ENCODE data around the gene SMCR8. TPM values are rescaled to one million over a fixed set of nuclear protein-coding genes. Genes with fewer than 3 reads are reported as not detected.

Gene SMCR8
- total and polyA plus RNA-seq, 10 of the 15 experiments (the other 5 are each of a cell fraction or from before 2014, with no cell fraction given), result 0.52 to 16.4 (median 8.0) TPM

- Histone ChIP-seq H2AFZ (ENCODE audit: control insufficient read depth, low read depth, low read length) (no peak overlapping the region), H3K9me3 (replicated peaks; ENCODE audit: control insufficient read depth, insufficient read depth, low read length) (peaks cover 3% of the 10 kb centered on the region; the same call in 1 of the 3 replicates), H3K27ac (ENCODE audit: control insufficient read depth, insufficient read depth) (no peak overlapping the region), H3K79me2 (ENCODE audit: control insufficient read depth, insufficient read depth, low read length) (no peaks in the 10 kb centered on the region), H3K4me1 (ENCODE audit: control insufficient read depth, insufficient read depth, low read length) (peaks cover 14% of the 10 kb centered on the region), H3K27me3 (replicated peaks in 1 of 2; ENCODE audit: control insufficient read depth in 2 of 2, insufficient read depth in 2 of 2, low read length in 1 of 2) (no peaks in the 10 kb centered on the region), H4K20me1 (ENCODE audit: control insufficient read depth, insufficient read depth) (no peaks in the 10 kb centered on the region), H3K4me3 (no peak overlapping the region), H3K9ac (ENCODE audit: control insufficient read depth, insufficient read depth, low read length) (no peak overlapping the region), H3K4me2 (ENCODE audit: control insufficient read depth, insufficient read depth) (no peak overlapping the region), H3K36me3 (ENCODE audit: control insufficient read depth in 2 of 2, insufficient read depth in 2 of 2, low read length in 1 of 2) (no peaks in the 10 kb centered on the region)
- intact Hi-C loops (cut with micrococcal nuclease; ENCODE audit: unreplicated experiment), result no loop called here
- ChIA-PET POLR2A (interaction anchor here (0.7 kb wide), 1 partner anchor 176 kb away, joined by 3 read pairs; no protein-coding TSS in a partner anchor), SMC1A (ENCODE audit: uncharacterized antibody, unreplicated experiment) (no interaction called here), CTCF (no interaction called here), RAD21 (ENCODE audit: unreplicated experiment) (no interaction called here)
- DNase-seq (ENCODE audit: low read depth, low spot score), result no peak
- TF ChIP-seq ZBED1 (IDR thresholded peaks at IDR 0.05; ENCODE audit: borderline replicate concordance), result no peak
- TF ChIP-seq RELA (IDR thresholded peaks at IDR 0.05; ENCODE audit: borderline replicate concordance, partially characterized antibody), result no peak
- TF ChIP-seq, protein P1, sequence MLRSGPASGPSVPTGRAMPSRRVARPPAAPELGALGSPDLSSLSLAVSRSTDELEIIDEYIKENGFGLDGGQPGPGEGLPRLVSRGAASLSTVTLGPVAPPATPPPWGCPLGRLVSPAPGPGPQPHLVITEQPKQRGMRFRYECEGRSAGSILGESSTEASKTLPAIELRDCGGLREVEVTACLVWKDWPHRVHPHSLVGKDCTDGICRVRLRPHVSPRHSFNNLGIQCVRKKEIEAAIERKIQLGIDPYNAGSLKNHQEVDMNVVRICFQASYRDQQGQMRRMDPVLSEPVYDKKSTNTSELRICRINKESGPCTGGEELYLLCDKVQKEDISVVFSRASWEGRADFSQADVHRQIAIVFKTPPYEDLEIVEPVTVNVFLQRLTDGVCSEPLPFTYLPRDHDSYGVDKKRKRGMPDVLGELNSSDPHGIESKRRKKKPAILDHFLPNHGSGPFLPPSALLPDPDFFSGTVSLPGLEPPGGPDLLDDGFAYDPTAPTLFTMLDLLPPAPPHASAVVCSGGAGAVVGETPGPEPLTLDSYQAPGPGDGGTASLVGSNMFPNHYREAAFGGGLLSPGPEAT (IDR thresholded peaks at IDR 0.05; ENCODE audit: low read depth), result no peak
- no peak for TF ChIP-seq KLF5 (IDR thresholded peaks at IDR 0.05; ENCODE audit: partially characterized antibody)
- no peak for TF ChIP-seq ZNF622 (IDR thresholded peaks at IDR 0.05)
- TF ChIP-seq ATF3 (IDR thresholded peaks at IDR 0.05; ENCODE audit: borderline replicate concordance, extremely low read depth, low read depth, low read length), result no peak
- TF ChIP-seq, protein P2, sequence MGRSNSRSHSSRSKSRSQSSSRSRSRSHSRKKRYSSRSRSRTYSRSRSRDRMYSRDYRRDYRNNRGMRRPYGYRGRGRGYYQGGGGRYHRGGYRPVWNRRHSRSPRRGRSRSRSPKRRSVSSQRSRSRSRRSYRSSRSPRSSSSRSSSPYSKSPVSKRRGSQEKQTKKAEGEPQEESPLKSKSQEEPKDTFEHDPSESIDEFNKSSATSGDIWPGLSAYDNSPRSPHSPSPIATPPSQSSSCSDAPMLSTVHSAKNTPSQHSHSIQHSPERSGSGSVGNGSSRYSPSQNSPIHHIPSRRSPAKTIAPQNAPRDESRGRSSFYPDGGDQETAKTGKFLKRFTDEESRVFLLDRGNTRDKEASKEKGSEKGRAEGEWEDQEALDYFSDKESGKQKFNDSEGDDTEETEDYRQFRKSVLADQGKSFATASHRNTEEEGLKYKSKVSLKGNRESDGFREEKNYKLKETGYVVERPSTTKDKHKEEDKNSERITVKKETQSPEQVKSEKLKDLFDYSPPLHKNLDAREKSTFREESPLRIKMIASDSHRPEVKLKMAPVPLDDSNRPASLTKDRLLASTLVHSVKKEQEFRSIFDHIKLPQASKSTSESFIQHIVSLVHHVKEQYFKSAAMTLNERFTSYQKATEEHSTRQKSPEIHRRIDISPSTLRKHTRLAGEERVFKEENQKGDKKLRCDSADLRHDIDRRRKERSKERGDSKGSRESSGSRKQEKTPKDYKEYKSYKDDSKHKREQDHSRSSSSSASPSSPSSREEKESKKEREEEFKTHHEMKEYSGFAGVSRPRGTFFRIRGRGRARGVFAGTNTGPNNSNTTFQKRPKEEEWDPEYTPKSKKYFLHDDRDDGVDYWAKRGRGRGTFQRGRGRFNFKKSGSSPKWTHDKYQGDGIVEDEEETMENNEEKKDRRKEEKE (IDR thresholded peaks at IDR 0.05), result no peak
- no peak for TF ChIP-seq EZH2 (IDR thresholded peaks at IDR 0.05; ENCODE audit: borderline replicate concordance, control insufficient read depth, low read depth, low read length)
- TF ChIP-seq IRF3 (IDR thresholded peaks at IDR 0.05), result no peak
- TF ChIP-seq FOXM1 (IDR thresholded peaks at IDR 0.05; ENCODE audit: low read depth, low read length), result no peak
- TF ChIP-seq POLR2AphosphoS2 (IDR thresholded peaks at IDR 0.05; ENCODE audit: low read depth, low read length), result no peak
- TF ChIP-seq NR2C2 (IDR thresholded peaks at IDR 0.05; ENCODE audit: borderline replicate concordance, control insufficient read depth, insufficient read length, low read depth), result no peak
- no peak for TF ChIP-seq JUNB (IDR thresholded peaks at IDR 0.05)
- TF ChIP-seq, protein P3, sequence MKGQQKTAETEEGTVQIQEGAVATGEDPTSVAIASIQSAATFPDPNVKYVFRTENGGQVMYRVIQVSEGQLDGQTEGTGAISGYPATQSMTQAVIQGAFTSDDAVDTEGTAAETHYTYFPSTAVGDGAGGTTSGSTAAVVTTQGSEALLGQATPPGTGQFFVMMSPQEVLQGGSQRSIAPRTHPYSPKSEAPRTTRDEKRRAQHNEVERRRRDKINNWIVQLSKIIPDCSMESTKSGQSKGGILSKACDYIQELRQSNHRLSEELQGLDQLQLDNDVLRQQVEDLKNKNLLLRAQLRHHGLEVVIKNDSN (IDR thresholded peaks at IDR 0.05; ENCODE audit: borderline replicate concordance, extremely low read length, insufficient read depth, low read depth, low read length), result no peak
- TF ChIP-seq ESRRA (IDR thresholded peaks at IDR 0.05; ENCODE audit: low read length), result no peak
- TF ChIP-seq IKZF1 (conservative IDR thresholded peaks at IDR 0.05), result no peak
- WGBS (ENCODE audit: insufficient coverage, insufficient replicate concordance, low lambda C conversion rate, missing lambda C conversion rate), result 50% methylated on average over 7 of the region's 7 CpGs
- no TSS peak for BruUV-seq (replicated peaks)
- in situ Hi-C loops (cut with MboI), result no loop called here
- no peak for ATAC-seq
- no peak for FAIRE-seq
These were observed 59.1 kb downstream of the SMCR8 start for GRCh38 chr17:18374216-18374615.
